DND-41 (cell line): Measurements from ENCODE around the gene GNRH2.
A peak's percentile ranks its signal among the peaks of the same experiment; 100 is the strongest.

ENCODE experiments used
- ATAC-seq: fragments of 200-7000 bp; cut with Tn5 transposase; 3 replicates; pipeline ENCODE4 v1.9.1; 2021; ENCODE audit warnings: low read depth; ENCODE audit not compliant: insufficient read depth
- DNase-seq: peaks from one replicate; pipeline ENCODE4 v3.0.0-alpha.2; 2020
- H2AFZ ChIP-seq: 2 replicates; pipeline ENCODE4 v1.6.0; 2012; ENCODE audit warnings: low read depth, low read length
- H3K27ac ChIP-seq: 2 replicates; pipeline ENCODE4 v1.5.1; 2012; ENCODE audit warnings: low read length, inconsistent platforms
- H3K27me3 ChIP-seq: fragments of 200-600 bp; sonication (generic); 2 replicates; pipeline ENCODE4 v1.6.0; 2012; ENCODE audit warnings: low read length, mild to moderate bottlenecking, inconsistent platforms; ENCODE audit not compliant: insufficient read depth, poor library complexity
- H3K36me3 ChIP-seq: 2 replicates; pipeline ENCODE4 v1.5.1; 2012; ENCODE audit warnings: low read length, inconsistent platforms; ENCODE audit not compliant: insufficient read depth
- H3K4me1 ChIP-seq: 2 replicates; pipeline ENCODE4 v1.5.1; 2012; ENCODE audit warnings: mild to moderate bottlenecking, low read length; ENCODE audit not compliant: insufficient read depth
- H3K4me2 ChIP-seq: 2 replicates; pipeline ENCODE4 v1.6.0; 2012; ENCODE audit warnings: mild to moderate bottlenecking, moderate library complexity, low read length, inconsistent platforms; ENCODE audit not compliant: insufficient read depth
- H3K4me3 ChIP-seq, 2 experiments: fragments of 200-600 bp in 1 of 2; shearing (Covaris generic) in 1 of 2; 2 replicates each; pipeline ENCODE4 v1.5.1; 2012 to 2016; ENCODE audit warnings: inconsistent platforms in 2 of 2, low read length in 2 of 2, mild to moderate bottlenecking in 2 of 2, low read depth in 1 of 2, moderate library complexity in 1 of 2
- H3K79me2 ChIP-seq: 2 replicates; pipeline ENCODE4 v1.6.0; 2012; ENCODE audit warnings: low read length, inconsistent platforms; ENCODE audit not compliant: insufficient read depth
- H3K9ac ChIP-seq: 2 replicates; pipeline ENCODE4 v1.6.0; 2012; ENCODE audit warnings: low read depth, mild to moderate bottlenecking, inconsistent platforms, low read length, moderate library complexity
- H3K9me3 ChIP-seq: 2 replicates; pipeline ENCODE4 v1.5.1; 2012; ENCODE audit warnings: low read length, moderate library complexity, mild to moderate bottlenecking, inconsistent platforms; ENCODE audit not compliant: insufficient read depth, severe bottlenecking
- H4K20me1 ChIP-seq: 2 replicates; pipeline ENCODE4 v1.6.0; 2012; ENCODE audit warnings: low read length; ENCODE audit not compliant: insufficient read depth
- CTCF ChIP-seq: IDR thresholded peaks from 2 replicates; pipeline ENCODE4 v1.5.1; 2012; ENCODE audit warnings: borderline replicate concordance, low read length, moderate library complexity, mild to moderate bottlenecking; ENCODE audit not compliant: poor library complexity, severe bottlenecking; ENCODE audit errors: extremely low read depth
- EZH2 ChIP-seq: IDR thresholded peaks from 3 replicates; pipeline ENCODE4 v1.6.1; 2012; ENCODE audit warnings: borderline replicate concordance, low read depth, mild to moderate bottlenecking, moderate library complexity, low read length, inconsistent platforms; ENCODE audit not compliant: severe bottlenecking

Gene GNRH2

GRCh38 chr20:3042625-3043024 is 797 bp upstream of the GNRH2 start:
- no peak for TF ChIP-seq EZH2
- no peak for TF ChIP-seq CTCF
- no peak for ATAC-seq

GRCh38 chr20:3044336-3044965 is 1.0 kb downstream of the GNRH2 start:
- Histone ChIP-seq H3K79me2 (peaks cover 17% of the 10 kb centered on the region), H3K9me3 (no peaks in the 10 kb centered on the region)

More at GRCh38 chr20:3042625-3043024, 797 bp upstream of the GNRH2 start:
- Histone ChIP-seq H3K9me3 (no peaks in the 10 kb centered on the region), H3K27me3 (no peaks in the 10 kb centered on the region), H4K20me1 (peaks cover 7% of the 10 kb centered on the region), H3K4me1 (peaks cover 24% of the 10 kb centered on the region), H3K9ac (no peak overlapping the region), H3K79me2 (peaks cover 16% of the 10 kb centered on the region), H3K27ac (no peak overlapping the region), H3K4me3 (no peak overlapping the region), H3K4me2 (no peak overlapping the region), H2AFZ (no peak overlapping the region), H3K36me3 (peaks cover 46% of the 10 kb centered on the region)
- no peak for DNase-seq

GRCh38 chr20:3045042-3045815 is 1.8 kb downstream of the GNRH2 start:
- no peaks in the 10 kb centered on the region for H3K9me3 ChIP-seq
- peaks cover 17% of the 10 kb centered on the region for H3K79me2 ChIP-seq
- H3K27ac ChIP-seq: peak overlapping the region; percentile 81
- peak overlapping the region; percentile 96 for H2AFZ ChIP-seq
- H3K27me3 ChIP-seq: no peaks in the 10 kb centered on the region
- TF ChIP-seq CTCF (no peak), EZH2 (no peak)
- H3K4me1 ChIP-seq: peaks cover 26% of the 10 kb centered on the region
- peak overlapping the region; percentile 91 for H3K4me2 ChIP-seq
- H3K4me3 ChIP-seq: peak overlapping the region; percentile 95 to 97
- H4K20me1 ChIP-seq: peaks cover 25% of the 10 kb centered on the region
- DNase-seq: no peak
- peaks cover 44% of the 10 kb centered on the region for H3K36me3 ChIP-seq
- ATAC-seq: peak; percentile 24
- H3K9ac ChIP-seq: peak overlapping the region; percentile 91

More at GRCh38 chr20:3044336-3044965, 1.0 kb downstream of the GNRH2 start:
- no peak for ATAC-seq
- Histone ChIP-seq H3K27ac (no peak overlapping the region), H2AFZ (no peak overlapping the region), H3K36me3 (peaks cover 45% of the 10 kb centered on the region), H3K4me3 (no peak overlapping the region), H4K20me1 (peaks cover 20% of the 10 kb centered on the region), H3K9ac (no peak overlapping the region), H3K27me3 (no peaks in the 10 kb centered on the region), H3K4me1 (peaks cover 26% of the 10 kb centered on the region), H3K4me2 (no peak overlapping the region)
- no peak for DNase-seq
- TF ChIP-seq EZH2: no peak
- no peak for TF ChIP-seq CTCF
